CD4-positive, alpha-beta T cell treated with Interleukin-4 for 4 hours (primary cell): Measurements from ENCODE around the gene PLA2G6.
"Not testable (repeated sequence)": the region's sequence is repeated elsewhere in the genome, so short reads cannot be mapped to it uniquely, and the experiment has no call there.

Source experiments
- DNase-seq: peaks from one replicate; pipeline ENCODE4 v3.0.0-alpha.2; 2020

PLA2G6 gene

GRCh38 chr22:38080850-38081635, 100.6 kb downstream of the PLA2G6 start:
- DNase-seq, result no peak

- no peak for DNase-seq
These were observed 101.2 kb downstream of the PLA2G6 start for GRCh38 chr22:38080474-38080849.

DNA sequence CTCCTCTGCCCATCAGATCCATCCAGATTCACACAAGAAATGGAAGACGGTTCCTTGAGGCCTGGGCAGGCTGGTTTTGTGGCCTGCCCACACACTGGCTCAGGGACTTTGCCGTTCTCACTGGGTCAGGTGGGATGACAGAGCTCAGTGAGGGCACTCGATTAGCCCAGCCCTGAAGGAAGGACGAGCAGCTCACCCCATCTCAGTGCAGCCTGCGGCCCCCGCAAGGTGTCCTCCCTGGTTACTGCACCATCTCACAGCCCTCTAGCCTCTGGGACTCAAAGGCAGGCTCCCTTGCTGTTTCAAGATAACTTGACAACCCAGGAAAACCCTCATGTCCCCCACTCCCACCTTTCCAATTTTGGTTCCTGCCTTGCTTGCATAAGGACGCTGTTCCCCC, 101.8 kb downstream of the PLA2G6 start:
- no peak for DNase-seq

DNA sequence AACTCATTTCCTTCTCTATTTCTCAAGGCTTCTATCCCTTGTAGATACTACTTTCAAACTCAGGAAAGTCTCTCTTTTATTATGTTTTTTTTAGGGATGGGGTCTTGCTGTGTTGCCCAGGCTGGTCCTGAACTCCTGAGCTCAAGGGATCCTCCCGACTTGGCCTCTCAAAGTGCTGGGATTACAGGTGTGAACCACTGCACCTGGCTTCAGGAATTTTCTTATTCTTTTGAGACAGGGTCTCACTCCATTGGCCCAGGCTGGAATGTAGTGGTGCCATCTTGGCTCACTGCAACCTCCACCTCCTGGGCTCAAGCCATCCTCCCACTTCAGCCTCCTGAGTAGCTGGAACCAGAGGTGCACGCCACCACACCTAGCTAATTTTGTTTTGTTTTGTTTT, 102.4 kb downstream of the PLA2G6 start:
- DNase-seq, result not testable (repeated sequence)

DNA sequence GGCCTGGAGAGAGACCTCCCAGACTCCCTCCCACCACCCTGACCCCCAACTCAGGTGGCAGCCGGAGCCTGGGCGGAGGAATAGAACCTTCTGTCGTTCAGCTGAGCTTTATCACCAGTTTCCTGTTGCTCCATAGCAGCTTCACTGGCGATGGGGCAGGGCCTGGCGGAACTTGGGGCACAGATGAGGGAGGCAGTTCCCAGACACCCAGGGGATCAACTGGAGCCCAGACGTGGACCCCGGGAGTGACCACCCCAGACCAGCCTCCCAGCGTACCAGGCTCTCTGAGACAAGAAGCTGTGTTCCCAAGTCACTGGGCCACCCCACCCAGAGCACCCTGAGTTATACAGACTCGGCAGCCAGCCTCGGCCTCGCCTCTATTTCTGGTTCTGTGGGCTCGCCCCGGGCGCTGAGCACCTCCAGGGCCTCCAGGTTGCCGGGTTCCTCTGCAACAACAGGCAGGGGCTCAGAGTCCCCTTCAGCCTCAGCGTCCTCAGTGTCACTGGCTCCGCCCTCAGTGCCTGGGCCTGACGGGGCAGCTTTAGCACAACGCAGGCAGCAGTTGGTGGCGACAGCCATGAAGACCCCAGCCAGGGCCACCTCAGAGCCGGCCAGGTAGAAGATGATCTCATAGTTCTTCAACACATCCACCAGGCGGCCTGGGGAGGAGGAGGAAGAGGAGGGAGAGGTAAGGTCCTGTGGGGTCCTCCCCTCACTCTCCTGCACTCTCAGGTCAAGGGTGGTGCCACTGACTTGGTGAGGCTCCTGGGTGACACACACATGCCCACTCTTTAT, 103.4 kb downstream of the PLA2G6 start:
- DNase-seq, result no peak

DNA sequence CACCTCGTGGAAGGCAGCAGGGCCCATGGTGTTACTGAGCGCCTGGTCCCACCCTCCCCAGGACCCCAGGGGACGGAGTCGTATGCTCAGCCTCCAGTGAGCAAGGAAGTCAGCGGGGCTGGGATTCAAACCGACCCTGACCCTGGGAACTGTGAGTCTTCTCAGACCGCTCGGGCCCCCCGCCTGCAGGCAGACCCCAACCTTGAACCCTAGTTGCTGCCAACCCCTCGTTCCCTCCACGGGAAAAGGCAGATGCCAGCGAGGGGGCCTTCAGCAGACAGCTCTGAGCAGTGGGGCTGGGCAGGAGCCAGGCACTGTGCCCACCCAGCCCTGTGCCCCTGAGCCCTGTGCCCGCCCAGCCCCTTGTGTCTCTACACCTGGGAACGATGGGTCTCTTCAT, 104.0 kb downstream of the PLA2G6 start:
- no peak for DNase-seq

GRCh38 chr22:38077096-38077495, 104.5 kb downstream of the PLA2G6 start:
- no peak for DNase-seq

- no peak for DNase-seq
These were observed 105.7 kb downstream of the PLA2G6 start for GRCh38 chr22:38075961-38076360.

- DNase-seq, result no peak
These were observed 106.4 kb downstream of the PLA2G6 start for GRCh38 chr22:38075105-38075825.

GRCh38 chr22:38074181-38075104, 107.2 kb downstream of the PLA2G6 start:
- no peak for DNase-seq

GRCh38 chr22:38073150-38074130, 108.2 kb downstream of the PLA2G6 start:
- no peak for DNase-seq

- no peak for DNase-seq
These were observed 109.1 kb downstream of the PLA2G6 start for GRCh38 chr22:38072322-38073149.

DNA sequence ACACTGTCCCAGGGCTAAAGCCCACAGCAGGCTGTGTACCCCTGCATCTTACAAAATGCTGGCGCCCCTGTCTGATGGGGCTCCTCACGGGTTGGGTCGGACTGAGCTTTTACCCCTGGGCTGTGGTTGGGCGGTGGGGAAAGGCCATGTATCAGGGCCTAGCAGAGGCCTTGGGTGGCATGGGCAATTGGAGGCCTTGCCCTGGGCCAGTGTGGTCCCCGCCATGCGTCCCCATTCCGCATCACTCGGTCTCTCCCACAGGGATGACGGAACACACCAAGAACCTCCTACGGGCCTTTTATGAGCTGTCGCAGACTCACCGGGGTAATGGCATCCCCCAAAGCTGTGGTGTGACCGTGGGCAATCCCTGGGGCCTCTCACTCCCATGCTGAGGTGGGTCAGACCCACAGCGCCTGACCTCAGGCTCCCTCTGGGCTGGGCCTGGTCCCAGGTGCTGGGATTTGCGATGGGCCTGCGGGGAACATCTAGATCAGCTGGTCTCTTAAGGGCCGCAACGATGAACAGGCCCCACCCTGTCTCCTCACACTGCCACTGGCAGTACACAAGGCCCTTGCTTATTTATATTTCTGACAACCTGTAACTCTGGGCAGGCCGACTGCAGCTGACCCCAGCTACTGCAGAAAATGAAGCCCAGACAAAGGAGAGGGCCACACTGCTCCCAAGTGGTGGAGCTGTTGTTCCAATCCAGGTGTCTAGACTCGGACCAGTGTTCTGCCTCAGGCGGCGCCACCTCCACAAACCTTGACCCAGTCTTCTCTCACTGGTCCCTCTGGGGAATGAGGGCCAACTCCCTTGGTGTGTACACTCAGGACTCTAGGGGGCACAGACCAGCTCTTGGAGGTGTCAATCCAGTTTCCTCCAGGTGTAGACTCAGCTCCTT, 110.0 kb downstream of the PLA2G6 start:
- no peak for DNase-seq

DNA sequence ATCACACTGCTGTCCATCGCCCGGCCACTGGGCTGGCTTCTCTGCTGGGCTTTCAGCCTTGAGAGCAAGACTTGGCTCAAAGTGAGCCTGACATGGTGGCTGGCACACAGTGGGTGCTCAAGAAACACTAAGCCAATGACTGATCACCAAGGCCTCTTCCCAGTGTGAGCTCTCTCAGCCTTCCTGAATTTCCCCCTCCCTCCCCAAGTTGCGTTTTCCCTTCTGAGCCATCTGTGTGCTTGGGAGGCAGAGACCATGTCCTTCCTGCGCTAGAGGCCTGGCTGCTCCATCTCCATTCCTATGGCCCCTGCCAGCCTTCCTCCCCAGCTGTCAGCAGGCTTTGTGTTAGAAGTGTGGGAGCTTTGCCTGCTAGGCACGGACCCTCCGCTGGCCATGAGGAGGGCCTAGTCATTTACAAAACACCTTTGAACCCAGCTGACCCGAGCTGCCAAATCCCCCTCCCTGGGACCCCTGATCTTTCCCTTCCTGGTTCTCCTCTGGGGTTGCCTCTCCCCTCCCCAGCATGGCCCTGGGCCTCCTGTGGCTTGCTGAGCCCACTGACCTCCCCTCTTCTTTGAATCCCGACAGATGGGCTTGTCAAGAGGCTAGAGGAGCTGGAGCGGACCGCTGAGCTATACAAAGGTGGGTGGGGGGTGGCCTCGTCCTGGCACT, 111.2 kb downstream of the PLA2G6 start:
- no peak for DNase-seq

DNA sequence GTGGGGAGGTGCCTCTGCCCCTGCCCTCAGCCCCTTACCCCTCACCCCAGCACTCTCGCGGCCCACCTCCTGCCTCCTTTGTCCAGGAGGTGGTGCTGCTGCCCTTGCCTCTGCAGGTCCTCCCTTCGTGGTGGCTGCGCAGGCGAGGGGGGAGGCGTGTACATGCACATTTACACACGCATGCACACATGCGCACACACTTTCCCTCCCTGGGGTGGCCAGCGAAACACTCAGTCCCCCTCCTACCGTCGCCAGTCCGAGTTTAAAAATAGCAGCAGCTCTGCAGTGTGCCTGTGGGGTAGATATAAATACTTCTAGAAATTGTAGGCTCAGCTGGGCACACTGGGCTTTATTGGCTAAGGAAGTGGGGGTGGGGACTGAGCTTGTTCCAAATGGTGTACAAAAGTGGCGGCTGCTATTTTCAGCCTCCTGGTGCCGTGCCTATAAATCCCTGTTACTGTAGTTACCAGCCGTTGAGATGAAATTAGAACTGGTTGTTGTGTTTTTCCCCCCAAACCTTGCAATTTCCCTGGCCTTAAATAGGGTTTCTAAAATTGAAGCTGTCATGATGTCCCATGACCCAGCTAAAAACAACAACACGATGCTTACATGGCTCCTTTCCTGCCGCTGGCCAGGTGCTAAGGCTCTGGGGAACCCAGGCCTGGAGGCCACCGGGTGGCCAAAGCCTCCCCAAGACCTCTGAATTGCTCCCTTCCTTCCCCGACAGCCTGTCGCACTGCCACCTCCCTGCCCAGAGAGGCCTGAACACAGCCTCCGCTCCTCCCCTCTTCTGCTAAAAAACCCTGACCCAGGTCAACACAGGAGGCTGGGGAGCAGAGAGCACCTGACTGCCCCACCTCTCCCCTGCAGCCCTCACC, 112.0 kb downstream of the PLA2G6 start:
- no peak for DNase-seq

- DNase-seq, result no peak
These were observed 112.8 kb downstream of the PLA2G6 start for GRCh38 chr22:38068641-38069371.
